H1 (cell line): ENCODE results near the gene LEFTY2. TPM values are rescaled to one million over a fixed set of nuclear protein-coding genes. Genes with fewer than 3 reads are reported as not detected.

ENCODE experiments used
- CTCF ChIA-PET: fragments of 300-600 bp; sonication (Branson Sonifier 250); formaldehyde crosslinking; loops from one replicate; lab custom pipeline; 2021; ENCODE audit not compliant: partially characterized antibody; lab: Charles Lee
- POLR2A ChIA-PET: fragments of 300-600 bp; sonication (Branson Sonifier 250); formaldehyde crosslinking; loops from one replicate; lab custom pipeline; 2021; ENCODE audit warnings: inconsistent platforms; ENCODE audit not compliant: partially characterized antibody; lab: Charles Lee
- DNase-seq, 2 experiments: peaks; one replicate each; pipeline versions ENCODE4 v3.0.0 to v3.0.0-alpha.2; 2010 to 2022; ENCODE audit warnings: low spot score in 2 of 2, low read depth in 1 of 2, mixed read lengths in 1 of 2
- FAIRE-seq: peaks from 2 replicates; lab custom pipeline; 2011; peaks lifted over from hg19 to GRCh38; lab: Jason Lieb, UNC
- H2AFZ ChIP-seq: 2 replicates; pipeline ENCODE4 v1.8.1; 2012; ENCODE audit warnings: low read length, inconsistent platforms
- H2AK5ac ChIP-seq: 2 replicates; pipeline ENCODE4 v1.6.1; 2013; ENCODE audit warnings: low read depth, low read length
- H2BK120ac ChIP-seq: replicated peaks from 2 replicates; pipeline ENCODE3; 2013; ENCODE audit warnings: low read depth, low read length, inconsistent platforms
- H2BK12ac ChIP-seq: 2 replicates; pipeline ENCODE4 v1.6.1; 2013; ENCODE audit warnings: low read depth, low read length
- H2BK15ac ChIP-seq: 2 replicates; pipeline ENCODE4 v1.6.1; 2013; ENCODE audit warnings: low read length
- H2BK20ac ChIP-seq: 2 replicates; pipeline ENCODE4 v1.6.1; 2013; ENCODE audit warnings: low read length
- H2BK5ac ChIP-seq: 2 replicates; pipeline ENCODE4 v1.6.1; 2013; ENCODE audit warnings: low read depth, low read length
- H3K14ac ChIP-seq: 2 replicates; pipeline ENCODE4 v1.6.1; 2013; ENCODE audit warnings: inconsistent platforms; ENCODE audit not compliant: insufficient read length
- H3K18ac ChIP-seq: 2 replicates; pipeline ENCODE4 v1.6.1; 2013; ENCODE audit warnings: low read length; ENCODE audit errors: extremely low read depth
- H3K23ac ChIP-seq: 2 replicates; pipeline ENCODE4 v1.6.1; 2013; ENCODE audit warnings: inconsistent platforms; ENCODE audit not compliant: insufficient read length
- H3K23me2 ChIP-seq: 2 replicates; pipeline ENCODE4 v1.6.1; 2013; ENCODE audit warnings: low read depth, low read length
- H3K27ac ChIP-seq: 2 replicates; pipeline ENCODE4 v1.6.1; 2011; ENCODE audit warnings: low read depth, low read length, inconsistent platforms
- H3K27me3 ChIP-seq, 4 experiments: replicated peaks in 1 of 4; 1 replicate in 1 of 4; 2 replicates in 3 of 4; pipeline versions ENCODE4 v1.6.1 to v1.8.1; 2011 to 2013; ENCODE audit warnings: low read length in 3 of 4, mild to moderate bottlenecking in 3 of 4, inconsistent platforms in 2 of 4, mixed read lengths in 2 of 4, moderate library complexity in 1 of 4; ENCODE audit not compliant: control insufficient read depth in 3 of 4, insufficient read depth in 3 of 4; ENCODE audit errors: extremely low read depth in 1 of 4
- H3K36me3 ChIP-seq, 4 experiments: 2 replicates each; pipeline versions ENCODE4 v1.6.1 to v1.8.1; 2011 to 2013; ENCODE audit warnings: mild to moderate bottlenecking in 4 of 4, low read length in 3 of 4, moderate library complexity in 2 of 4, control low read depth in 1 of 4, inconsistent platforms in 1 of 4; ENCODE audit not compliant: insufficient read depth in 4 of 4, control insufficient read depth in 2 of 4
- H3K4ac ChIP-seq: replicated peaks from 2 replicates; pipeline ENCODE3; 2013; ENCODE audit warnings: low read length, low read depth, mixed read lengths, inconsistent platforms; ENCODE audit not compliant: insufficient read length
- H3K4me1 ChIP-seq, 4 experiments: replicated peaks in 1 of 4; 1 replicate in 1 of 4; 2 replicates in 3 of 4; pipeline versions ENCODE4 v1.6.1 to v1.8.1; 2011 to 2013; ENCODE audit warnings: low read length in 3 of 4, inconsistent platforms in 2 of 4, mixed read lengths in 1 of 4; ENCODE audit not compliant: insufficient read depth in 4 of 4, control insufficient read depth in 3 of 4
- H3K4me2 ChIP-seq, 2 experiments: 2 replicates each; pipeline versions ENCODE4 v1.6.1 to v1.8.1; 2011 to 2013; ENCODE audit warnings: low read depth in 2 of 2, low read length in 2 of 2, control low read depth in 1 of 2, inconsistent platforms in 1 of 2, mild to moderate bottlenecking in 1 of 2; ENCODE audit not compliant: insufficient read depth in 1 of 2
- H3K4me3 ChIP-seq, 4 experiments: fragments of 200-600, 300-600 bp in 1 of 4; sonication (generic), shearing (Covaris generic), sonication (Bioruptor Twin) in 1 of 4; 2 replicates each; pipeline versions ENCODE4 v1.5.1 to v1.8.1; 2011 to 2016; ENCODE audit warnings: low read length in 4 of 4, low read depth in 3 of 4, control low read depth in 2 of 4, inconsistent platforms in 2 of 4, mild to moderate bottlenecking in 2 of 4, mixed read lengths in 1 of 4, moderate library complexity in 1 of 4; ENCODE audit not compliant: insufficient read depth in 2 of 4; ENCODE audit errors: extremely low read depth in 1 of 4
- H3K56ac ChIP-seq: replicated peaks from 2 replicates; pipeline ENCODE3; 2013; ENCODE audit warnings: low read depth, mild to moderate bottlenecking, mixed read lengths, low read length, inconsistent platforms; ENCODE audit not compliant: insufficient read length
- H3K79me1 ChIP-seq: 2 replicates; pipeline ENCODE4 v1.6.1; 2013; ENCODE audit warnings: low read depth, low read length, control low read depth
- H3K79me2 ChIP-seq, 2 experiments: 2 replicates each; pipeline versions ENCODE4 v1.6.1 to v1.8.1; 2012 to 2013; ENCODE audit warnings: low read length in 2 of 2, mild to moderate bottlenecking in 2 of 2, inconsistent platforms in 1 of 2; ENCODE audit not compliant: insufficient read depth in 2 of 2, control insufficient read depth in 1 of 2
- H3K9ac ChIP-seq, 4 experiments: replicated peaks in 1 of 4; 1 replicate in 1 of 4; 2 replicates in 3 of 4; pipeline versions ENCODE4 v1.6.1 to v1.8.1; 2011 to 2013; ENCODE audit warnings: low read depth in 3 of 4, low read length in 3 of 4, control low read depth in 2 of 4, mild to moderate bottlenecking in 2 of 4, moderate library complexity in 2 of 4, inconsistent platforms in 1 of 4; ENCODE audit errors: extremely low read depth in 1 of 4
- H3K9me3 ChIP-seq, 2 experiments: 2 replicates each; pipeline versions ENCODE4 v1.6.1 to v1.8.1; 2012 to 2013; ENCODE audit warnings: mild to moderate bottlenecking in 2 of 2, moderate library complexity in 2 of 2, control low read depth in 1 of 2, inconsistent platforms in 1 of 2, low read depth in 1 of 2, low read length in 1 of 2, mixed read lengths in 1 of 2; ENCODE audit not compliant: insufficient read depth in 2 of 2
- H4K20me1 ChIP-seq, 2 experiments: replicated peaks in 1 of 2; 2 replicates each; pipeline versions ENCODE3 to v1.8.1; 2011 to 2013; ENCODE audit warnings: inconsistent platforms in 2 of 2, low read length in 2 of 2, mild to moderate bottlenecking in 1 of 2; ENCODE audit not compliant: insufficient read depth in 2 of 2, control insufficient read depth in 1 of 2
- H4K5ac ChIP-seq: 2 replicates; pipeline ENCODE4 v1.6.1; 2013; ENCODE audit warnings: low read length, low read depth, mixed read lengths, inconsistent platforms; ENCODE audit not compliant: insufficient read length
- H4K8ac ChIP-seq: 2 replicates; pipeline ENCODE4 v1.8.0; 2013; ENCODE audit warnings: mild to moderate bottlenecking, moderate library complexity, low read length, inconsistent platforms; ENCODE audit not compliant: insufficient read depth; ENCODE audit errors: extremely low read depth
- H4K91ac ChIP-seq: replicated peaks from 2 replicates; pipeline ENCODE3; 2013; ENCODE audit warnings: low read length, mixed read lengths, inconsistent platforms; ENCODE audit not compliant: insufficient read length
- ASH2L ChIP-seq: fragments of 200-600, 300-600 bp; sonication (generic); IDR thresholded peaks from one replicate; pipeline ENCODE4 v1.7.1; 2017; ENCODE audit warnings: low read length
- BRCA1 ChIP-seq: IDR thresholded peaks from 2 replicates; pipeline ENCODE4 v1.6.1; 2012; ENCODE audit warnings: low read depth, low read length, improper control_type of control experiment
- CBX5 ChIP-seq: fragments of 300-800, 300-1000 bp; sonication (generic); IDR thresholded peaks from 2 replicates; pipeline ENCODE4 v1.7.1; 2016; ENCODE audit warnings: antibody characterized with exemption, low read length, low read depth
- CREB1 ChIP-seq: IDR thresholded peaks from 2 replicates; pipeline ENCODE4 v1.6.1; 2012; ENCODE audit warnings: inconsistent platforms
- EZH2 ChIP-seq: fragments of 200-600 bp; sonication (generic); IDR thresholded peaks from 2 replicates; pipeline ENCODE4 v1.7.1; 2012; ENCODE audit warnings: low read depth, mild to moderate bottlenecking, moderate library complexity, low read length, inconsistent platforms; ENCODE audit not compliant: severe bottlenecking
- PHF8 ChIP-seq: fragments of 200-600 bp; sonication (generic); conservative IDR thresholded peaks from 2 replicates; pipeline ENCODE4 v1.7.1; 2012; ENCODE audit warnings: low read depth, mild to moderate bottlenecking, inconsistent platforms, low read length, moderate library complexity
- RAD21 ChIP-seq, 2 experiments: IDR thresholded peaks in 1 of 2; conservative IDR thresholded peaks in 1 of 2; 2 replicates each; pipeline ENCODE4 v1.6.1; 2011; ENCODE audit warnings: low read depth in 2 of 2, low read length in 2 of 2, improper control_type of control experiment in 1 of 2, inconsistent platforms in 1 of 2, mild to moderate bottlenecking in 1 of 2, moderate library complexity in 1 of 2
- RBBP5 ChIP-seq: IDR thresholded peaks from 2 replicates; pipeline ENCODE4 v1.7.1; 2012; ENCODE audit warnings: low read depth, mild to moderate bottlenecking, inconsistent platforms, low read length, moderate library complexity, borderline replicate concordance
- SIN3A ChIP-seq, 2 experiments: IDR thresholded peaks in 1 of 2; conservative IDR thresholded peaks in 1 of 2; 2 replicates each; pipeline ENCODE4 v1.6.1; 2011 to 2012; ENCODE audit warnings: low read length in 2 of 2, improper control_type of control experiment in 1 of 2, low read depth in 1 of 2, mild to moderate bottlenecking in 1 of 2
- SP2 ChIP-seq: IDR thresholded peaks from 2 replicates; pipeline ENCODE4 v1.6.1; 2012; ENCODE audit warnings: mild to moderate bottlenecking, low read length, inconsistent platforms
- SUZ12 ChIP-seq: fragments of 200-600 bp; sonication (generic); IDR thresholded peaks from 2 replicates; pipeline ENCODE4 v1.6.1; 2012; ENCODE audit warnings: mild to moderate bottlenecking, inconsistent platforms, low read length, moderate library complexity, mixed read lengths
- WGBS, 2 experiments: shearing (Covaris generic) in 1 of 2; methylation state at CpG; one replicate each; pipeline versions ENCODE4 v1.1.6 to v1.1.7; 2013 to 2015; ENCODE audit warnings: low lambda C conversion rate in 2 of 2, mixed read lengths in 2 of 2, inconsistent platforms in 1 of 2, low coverage in 1 of 2, missing lambda C conversion rate in 1 of 2; ENCODE audit not compliant: insufficient replicate concordance in 2 of 2, insufficient coverage in 1 of 2, insufficient read length in 1 of 2; ENCODE audit errors: extremely low coverage in 1 of 2, missing lambda C conversion rate in 1 of 2; 5-methylcytosine and 5-hydroxymethylcytosine counted together
- polyA plus RNA-seq, 7 experiments: library from polyadenylated mRNA; depleted of rRNA in 3 of 7; stranded (reverse) in 5 of 7; unstranded in 2 of 7; fragments of >200 nt in 5 of 7; fragments of 200-250 nt in 2 of 7; gene quantifications; 1 replicate in 5 of 7; 2 replicates in 1 of 7; 4 replicates in 1 of 7; pipeline versions ENCODE4 v1.2.1 to v1.2.3, GENCODE V29; 2011 to 2013; ENCODE audit warnings: missing spikeins in 2 of 7, mixed read lengths in 2 of 7
- total RNA-seq: library from RNA; stranded (reverse); fragmentation: NEBNext Ultra II Directional; extraction: Animal tissue kit (Norgen Biotek cat#: 25700); gene quantifications from 2 replicates; pipeline ENCODE4 v1.2.1, GENCODE V29; 2021
- TF ChIP-seq, protein P1 (sequence below): IDR thresholded peaks from 2 replicates; pipeline ENCODE4 v1.6.1; 2012; ENCODE audit warnings: inconsistent platforms

LEFTY2 gene
- total and polyA plus RNA-seq, 2 of the 8 experiments (the other 6 are each of a cell fraction or from before 2014, with no cell fraction given), result 2.6 to 4.3 TPM

DNA sequence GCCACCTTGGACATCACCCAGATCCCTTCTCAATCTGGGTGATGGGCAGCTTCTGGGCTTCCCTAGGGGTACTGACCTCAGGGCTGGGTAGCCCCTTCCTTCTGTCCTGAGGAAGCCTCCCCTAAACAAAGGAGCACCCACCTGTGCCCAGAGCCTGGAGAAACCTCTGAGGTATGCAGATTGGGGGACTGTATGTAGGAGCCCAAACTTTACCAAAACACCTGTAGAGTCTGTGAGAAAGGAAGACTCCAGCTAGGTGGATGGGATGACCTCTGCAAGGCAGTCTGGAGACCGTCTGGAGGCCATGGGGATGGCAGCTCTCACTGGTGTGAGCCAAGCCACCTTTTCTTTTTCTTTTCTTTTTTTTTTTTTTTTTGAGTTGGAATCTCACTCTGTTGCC is 13.7 kb upstream of the LEFTY2 start:
- H2BK15ac ChIP-seq, result no peak overlapping the region
- H3K79me2 ChIP-seq, result no peaks in the 10 kb centered on the region
- no peak overlapping the region for H3K4me2 ChIP-seq
- H3K23ac ChIP-seq, result no peak overlapping the region
- no peak overlapping the region for H4K5ac ChIP-seq
- H3K4me1 ChIP-seq, result peaks cover 0 to 6% (median 3%) of the 10 kb centered on the region in 4 experiments; a peak in 6 of 7 replicates
- FAIRE-seq (no peak), DNase-seq (no peak)
- WGBS, 2 experiments, result 100% methylated on average over 1 of the region's 1 CpG; no CpG with 5 or more reads in 1 of the 2 experiments
- H3K23me2 ChIP-seq, result no peaks in the 10 kb centered on the region
- H3K4ac ChIP-seq, result no peak overlapping the region
- ChIA-PET POLR2A (interaction anchor here (1.6 kb wide), 1 partner anchor 18 kb away, joined by 4 read pairs; no protein-coding TSS in a partner anchor), CTCF (interaction anchor here (0.7 to 1.6 kb wide), 5 partner anchors 8 to 109 kb away, joined by 4 to 6 read pairs (median 4); no protein-coding TSS in a partner anchor)
- no peaks in the 10 kb centered on the region for H4K20me1 ChIP-seq
- H4K91ac ChIP-seq, result no peak overlapping the region
- H3K56ac ChIP-seq, result no peak overlapping the region
- H3K18ac ChIP-seq, result no peak overlapping the region
- no peak overlapping the region for H2BK120ac ChIP-seq
- no peak overlapping the region for H2BK12ac ChIP-seq
- no peak overlapping the region for H2BK5ac ChIP-seq
- no peak overlapping the region for H2AFZ ChIP-seq
- no peaks in the 10 kb centered on the region for H3K9me3 ChIP-seq
- H2BK20ac ChIP-seq, result no peak overlapping the region
- no peak overlapping the region for H3K9ac ChIP-seq
- no peak overlapping the region for H3K14ac ChIP-seq
- H2AK5ac ChIP-seq, result no peak overlapping the region
- no peak overlapping the region for H4K8ac ChIP-seq
- no peak overlapping the region for H3K4me3 ChIP-seq
- peaks cover 0 to 3% (median 3%) of the 10 kb centered on the region in 4 experiments; a peak in 3 of 7 replicates for H3K27me3 ChIP-seq
- H3K79me1 ChIP-seq, result no peaks in the 10 kb centered on the region
- no peak overlapping the region for H3K27ac ChIP-seq
- no peaks in the 10 kb centered on the region for H3K36me3 ChIP-seq
- TF ChIP-seq CREB1, result no peak
- TF ChIP-seq, protein P1, sequence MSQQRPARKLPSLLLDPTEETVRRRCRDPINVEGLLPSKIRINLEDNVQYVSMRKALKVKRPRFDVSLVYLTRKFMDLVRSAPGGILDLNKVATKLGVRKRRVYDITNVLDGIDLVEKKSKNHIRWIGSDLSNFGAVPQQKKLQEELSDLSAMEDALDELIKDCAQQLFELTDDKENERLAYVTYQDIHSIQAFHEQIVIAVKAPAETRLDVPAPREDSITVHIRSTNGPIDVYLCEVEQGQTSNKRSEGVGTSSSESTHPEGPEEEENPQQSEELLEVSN, result no peak
- no peak for TF ChIP-seq PHF8
- no peak for TF ChIP-seq CBX5
- no peak for TF ChIP-seq BRCA1
- TF ChIP-seq EZH2, result no peak
- no peak for TF ChIP-seq ASH2L
- no peak for TF ChIP-seq RBBP5
- no peak for TF ChIP-seq SUZ12
- no peak for TF ChIP-seq RAD21 (IDR thresholded peaks at IDR 0.05 in 1 of 2, conservative IDR thresholded peaks at IDR 0.05 in 1 of 2; ENCODE audit: low read depth in 2 of 2, low read length in 2 of 2)
- no peak for TF ChIP-seq SP2
- no peak for TF ChIP-seq SIN3A (conservative IDR thresholded peaks at IDR 0.05 in 1 of 2, IDR thresholded peaks at IDR 0.05 in 1 of 2; ENCODE audit: low read depth in 1 of 2, low read length in 2 of 2)
